Large intestine (tissue), 3 donors: ENCODE data around the gene PYROXD2. TPM values are rescaled to one million over a fixed set of nuclear protein-coding genes. Genes with fewer than 3 reads are reported as not detected.

Experiments used
- DNase-seq, 2 donors: peaks; one replicate each; pipeline versions ENCODE4 v3.0.0 to v3.0.0-alpha.2; 2013
- H3K27ac ChIP-seq: one replicate; pipeline ENCODE4 v1.5.1; 2013; ENCODE audit warnings: low read length
- H3K27me3 ChIP-seq: 2 replicates; pipeline ENCODE4 v1.6.1; 2013; ENCODE audit warnings: low read length; ENCODE audit not compliant: control insufficient read depth, insufficient read depth
- H3K36me3 ChIP-seq: 2 replicates; pipeline ENCODE4 v1.6.1; 2013; ENCODE audit warnings: low read length; ENCODE audit not compliant: control insufficient read depth, insufficient read depth
- H3K4me1 ChIP-seq: one replicate; pipeline ENCODE4 v1.6.1; 2013; ENCODE audit warnings: low read length; ENCODE audit not compliant: control insufficient read depth, insufficient read depth
- H3K4me3 ChIP-seq: one replicate; pipeline ENCODE4 v1.5.1; 2013; ENCODE audit warnings: low read length
- H3K9me3 ChIP-seq: one replicate; pipeline ENCODE4 v1.6.1; 2013; ENCODE audit warnings: mild to moderate bottlenecking, low read depth, low read length, moderate library complexity; ENCODE audit not compliant: control insufficient read depth
- WGBS: methylation state at CpG from one replicate; pipeline ENCODE4 v1.1.5; 2013; ENCODE audit warnings: low lambda C conversion rate; ENCODE audit not compliant: insufficient coverage; 5-methylcytosine and 5-hydroxymethylcytosine counted together
- polyA plus RNA-seq: library from polyadenylated mRNA; unstranded; fragments of 120-200 nt; gene quantifications from one replicate; pipeline ENCODE4 v1.2.1, GENCODE V29; 2013

The PYROXD2 gene
- polyA plus RNA-seq, 1 donor = 14.4 TPM

- no peak for DNase-seq
- H3K27me3 ChIP-seq = no peaks in the 10 kb centered on the region
- no peaks in the 10 kb centered on the region for H3K9me3 ChIP-seq
- H3K36me3 ChIP-seq = peaks cover 47% of the 10 kb centered on the region
- no CpG with 5 or more reads among the region's 8 CpGs for WGBS
- peak overlapping the region; percentile 65 for H3K27ac ChIP-seq
- peaks cover 14% of the 10 kb centered on the region for H3K4me1 ChIP-seq
- H3K4me3 ChIP-seq = no peak overlapping the region
These were observed 743 bp upstream of the PYROXD2 start for GRCh38 chr10:98415731-98416119.

DNA sequence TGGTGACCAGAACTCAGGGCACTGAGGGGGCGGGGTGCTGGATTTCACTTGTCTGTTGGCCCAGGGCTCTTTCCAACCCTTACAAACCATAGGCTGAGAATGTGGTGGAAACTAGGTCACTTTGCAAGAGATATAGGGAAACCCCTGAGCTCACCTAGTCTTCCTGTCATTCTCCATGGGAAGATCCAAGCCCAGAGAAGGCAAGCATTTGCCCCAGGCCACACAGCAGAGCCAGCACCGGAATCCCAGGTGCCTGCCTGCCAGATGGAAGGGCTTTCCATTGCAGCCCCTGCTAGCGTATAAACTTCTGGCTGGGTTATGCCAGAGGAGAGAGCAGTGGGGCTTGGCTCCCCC, 427 bp downstream of the PYROXD2 start:
- Histone ChIP-seq H3K4me3 (peak overlapping the region; percentile 50), H3K36me3 (peaks cover 38% of the 10 kb centered on the region), H3K27me3 (no peaks in the 10 kb centered on the region), H3K27ac (peak overlapping the region; percentile 65), H3K4me1 (peaks cover 14% of the 10 kb centered on the region), H3K9me3 (no peaks in the 10 kb centered on the region)
- WGBS = no CpG with 5 or more reads among the region's 3 CpGs
- no peak for DNase-seq

GRCh38 chr10:98411768-98412167, 3.2 kb downstream of the PYROXD2 start:
- Histone ChIP-seq H3K9me3 (no peaks in the 10 kb centered on the region), H3K27ac (no peak overlapping the region), H3K27me3 (no peaks in the 10 kb centered on the region), H3K36me3 (peaks cover 10% of the 10 kb centered on the region), H3K4me3 (no peak overlapping the region), H3K4me1 (peaks cover 14% of the 10 kb centered on the region)
- DNase-seq = no peak
- WGBS = no CpG with 5 or more reads among the region's 1 CpG

GRCh38 chr10:98411166-98411565, 3.8 kb downstream of the PYROXD2 start:
- Histone ChIP-seq H3K27ac (no peak overlapping the region), H3K4me1 (peaks cover 14% of the 10 kb centered on the region), H3K9me3 (no peaks in the 10 kb centered on the region), H3K27me3 (no peaks in the 10 kb centered on the region), H3K36me3 (peaks cover 5% of the 10 kb centered on the region), H3K4me3 (no peak overlapping the region)
- no peak for DNase-seq
- WGBS = no CpG with 5 or more reads among the region's 11 CpGs

DNA sequence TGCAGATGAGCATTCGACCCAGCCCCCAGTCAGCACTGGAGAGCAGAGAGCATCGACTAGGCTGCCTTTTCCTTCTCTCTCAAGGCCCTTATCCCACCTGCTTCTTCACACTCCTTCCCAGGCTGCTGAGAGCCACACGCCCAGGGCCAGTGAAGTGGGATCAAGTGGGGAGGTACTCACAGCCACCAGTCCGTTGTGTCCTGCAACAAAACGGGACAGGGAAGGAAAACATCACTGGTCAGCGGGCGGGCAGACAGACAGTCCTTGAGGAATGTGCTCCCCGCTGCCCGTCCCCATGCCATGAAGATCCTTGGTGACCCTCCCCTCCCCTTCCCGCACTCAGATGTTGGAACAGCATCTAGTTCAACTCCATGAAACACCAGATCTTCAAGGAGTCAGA, 4.2 kb downstream of the PYROXD2 start:
- H3K4me3 ChIP-seq = no peak overlapping the region
- peaks cover 12% of the 10 kb centered on the region for H3K4me1 ChIP-seq
- no peaks in the 10 kb centered on the region for H3K27me3 ChIP-seq
- no CpG with 5 or more reads among the region's 10 CpGs for WGBS
- H3K27ac ChIP-seq = no peak overlapping the region
- no peak for DNase-seq
- peaks cover 3% of the 10 kb centered on the region for H3K36me3 ChIP-seq
- no peaks in the 10 kb centered on the region for H3K9me3 ChIP-seq

DNA sequence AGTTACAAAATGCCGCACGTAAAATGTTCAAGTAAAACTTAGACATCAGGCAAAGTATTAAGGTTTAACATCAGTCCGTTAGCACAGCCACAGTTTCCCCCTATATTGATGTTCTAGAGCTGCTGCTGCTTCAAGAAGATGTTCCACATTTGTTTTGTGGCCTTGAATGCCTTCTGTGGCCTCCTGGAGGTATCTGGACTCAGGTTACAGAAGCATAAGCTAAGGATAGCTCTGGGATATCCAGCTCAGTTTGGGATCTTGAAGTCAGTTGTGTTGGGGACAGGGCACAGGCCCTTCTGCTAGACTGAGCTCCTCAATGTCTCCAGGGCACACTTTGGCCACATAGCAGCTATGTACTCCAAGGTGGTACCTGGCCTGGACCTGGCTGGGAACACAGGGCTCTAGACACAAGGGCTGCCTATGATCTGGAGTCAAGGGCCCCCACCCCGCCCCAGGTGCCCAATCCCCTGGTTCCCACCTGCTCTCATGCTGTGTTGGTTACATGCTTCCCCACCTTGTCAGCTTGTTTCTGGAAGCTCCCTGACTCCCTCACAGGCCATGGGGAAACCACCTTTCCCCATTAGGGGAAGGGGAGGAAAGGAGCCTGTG, 4.7 kb downstream of the PYROXD2 start:
- WGBS = 100% methylated on average over 2 of the region's 4 CpGs
- peaks cover 7% of the 10 kb centered on the region for H3K4me1 ChIP-seq

GRCh38 chr10:98408799-98409198, 6.2 kb downstream of the PYROXD2 start:
- no CpG with 5 or more reads among the region's 4 CpGs for WGBS
- H3K4me1 ChIP-seq = peaks cover 6% of the 10 kb centered on the region

More for the DNA sequence above, 4.7 kb downstream of the PYROXD2 start:
- no peak overlapping the region for H3K4me3 ChIP-seq
- no peaks in the 10 kb centered on the region for H3K9me3 ChIP-seq
- H3K27ac ChIP-seq = no peak overlapping the region
- DNase-seq = no peak
- H3K36me3 ChIP-seq = no peaks in the 10 kb centered on the region
- no peaks in the 10 kb centered on the region for H3K27me3 ChIP-seq

DNA sequence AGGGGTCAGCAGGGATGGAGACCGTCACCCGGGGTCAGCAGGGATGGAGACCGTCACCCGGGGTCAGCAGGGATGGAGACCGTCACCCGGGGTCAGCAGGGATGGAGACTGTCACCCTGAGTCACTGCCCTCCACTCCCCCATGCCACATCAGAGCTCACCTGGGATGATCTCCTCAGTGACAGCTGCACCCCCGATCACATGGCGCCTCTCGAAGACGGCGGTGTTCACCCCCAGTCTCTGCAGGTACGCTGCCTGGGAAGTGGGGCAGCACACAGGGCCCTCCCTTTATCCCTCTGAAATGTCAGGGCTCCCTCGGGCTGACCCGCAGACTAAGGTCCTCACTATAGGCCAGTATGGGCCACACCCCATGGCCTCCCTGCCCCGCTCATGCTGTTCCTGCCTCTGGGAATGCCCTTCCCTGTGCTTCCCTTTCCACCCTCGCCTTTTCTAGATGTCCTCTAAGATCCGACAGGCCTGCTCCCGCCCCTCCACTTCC, 7.2 kb downstream of the PYROXD2 start:
- H3K36me3 ChIP-seq = peaks cover under 1% of the 10 kb centered on the region
- no peak for DNase-seq
- peaks cover 6% of the 10 kb centered on the region for H3K4me1 ChIP-seq
- H3K9me3 ChIP-seq = no peaks in the 10 kb centered on the region
- no peak overlapping the region for H3K4me3 ChIP-seq
- WGBS = 90% methylated on average over 2 of the region's 18 CpGs
- H3K27me3 ChIP-seq = no peaks in the 10 kb centered on the region
- H3K27ac ChIP-seq = no peak overlapping the region

More at GRCh38 chr10:98408799-98409198, 6.2 kb downstream of the PYROXD2 start:
- no peak overlapping the region for H3K4me3 ChIP-seq
- no peaks in the 10 kb centered on the region for H3K27me3 ChIP-seq
- no peak for DNase-seq
- no peaks in the 10 kb centered on the region for H3K9me3 ChIP-seq
- H3K36me3 ChIP-seq = no peaks in the 10 kb centered on the region
- H3K27ac ChIP-seq = no peak overlapping the region

DNA sequence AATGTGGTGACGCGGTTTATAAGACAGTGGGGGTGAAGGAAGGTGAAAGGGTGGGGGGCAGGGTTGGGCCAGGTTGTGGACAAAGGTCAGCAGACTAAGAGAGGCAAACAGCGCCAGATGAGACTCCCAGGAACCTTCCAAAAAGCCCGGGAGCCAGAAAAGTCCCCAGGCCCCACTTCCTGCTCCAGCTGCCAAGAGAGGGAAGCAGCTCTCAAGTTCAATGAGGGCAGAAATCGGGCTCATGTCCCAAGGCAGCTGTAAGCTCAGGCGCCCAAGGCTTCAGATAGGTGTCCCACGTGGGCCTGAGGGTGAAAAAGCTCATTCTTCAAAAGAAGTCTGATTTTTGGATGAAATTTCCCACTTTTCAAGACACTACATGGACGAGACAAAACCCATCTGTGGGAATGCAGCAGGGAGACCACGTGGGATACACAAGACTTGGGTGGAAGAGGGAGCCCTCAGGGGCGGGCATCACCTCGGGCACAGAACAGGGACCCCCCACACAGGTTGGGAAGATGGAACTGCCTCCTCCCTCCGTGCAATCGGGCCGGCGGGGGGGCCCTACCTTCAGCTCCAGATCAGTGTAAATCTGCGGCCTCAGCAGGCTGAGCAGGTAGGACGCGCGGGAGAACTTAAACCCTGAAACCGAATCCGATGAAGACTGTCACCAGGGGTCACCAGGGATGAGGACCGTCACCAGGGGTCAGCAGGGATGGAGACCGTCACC, 7.8 kb downstream of the PYROXD2 start:
- Histone ChIP-seq H3K27ac (no peak overlapping the region), H3K9me3 (no peaks in the 10 kb centered on the region), H3K4me3 (no peak overlapping the region), H3K36me3 (peaks cover 4% of the 10 kb centered on the region), H3K4me1 (peaks cover 6% of the 10 kb centered on the region), H3K27me3 (no peaks in the 10 kb centered on the region)
- no CpG with 5 or more reads among the region's 23 CpGs for WGBS
- no peak for DNase-seq

GRCh38 chr10:98405422-98405821, 9.6 kb downstream of the PYROXD2 start:
- Histone ChIP-seq H3K36me3 (peaks cover 4% of the 10 kb centered on the region), H3K27ac (no peak overlapping the region), H3K27me3 (no peaks in the 10 kb centered on the region), H3K4me3 (no peak overlapping the region), H3K4me1 (peaks cover 6% of the 10 kb centered on the region), H3K9me3 (no peaks in the 10 kb centered on the region)
- DNase-seq = no peak
- WGBS = no CpG with 5 or more reads among the region's 12 CpGs
